Measurements from ENCODE around the gene HADH.

DNA sequence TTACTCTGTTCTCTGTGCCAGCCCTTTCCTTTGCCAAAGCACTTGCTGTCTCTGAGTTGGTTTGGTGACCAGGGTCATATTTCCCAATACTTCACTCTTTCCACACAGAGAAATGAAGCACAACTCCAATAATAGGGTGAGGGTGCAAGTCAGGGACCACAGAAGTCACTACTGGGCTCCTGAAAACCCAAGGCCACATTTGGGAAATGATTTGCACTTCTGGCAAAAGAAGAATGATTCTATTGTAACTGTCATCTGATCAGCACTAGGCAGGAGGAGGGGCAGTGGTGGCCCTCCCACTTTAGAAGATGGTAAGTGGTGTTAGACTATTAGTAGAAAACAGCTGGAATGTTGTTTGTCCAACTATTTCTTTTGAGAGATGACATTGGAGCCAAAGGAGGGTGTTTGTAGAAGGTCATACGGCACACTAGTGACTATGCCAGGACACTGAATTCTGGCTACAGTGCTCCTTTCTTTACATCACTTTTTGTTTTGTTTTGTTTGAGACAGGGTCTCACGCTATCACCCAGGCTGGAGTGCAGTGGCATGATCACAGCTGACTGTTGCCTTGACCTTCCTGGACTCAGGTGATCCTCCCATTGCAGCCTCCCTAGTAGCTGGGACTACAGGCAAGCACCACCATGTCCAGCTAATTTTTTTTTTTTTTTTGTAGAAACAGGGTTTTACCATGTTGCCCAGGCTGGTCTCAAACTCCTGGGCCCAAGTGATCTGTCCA, 10.8 kb upstream of the HADH start:
- TF ChIP-seq CREM (CRISPR knock-in tag; IDR thresholded peaks at IDR 0.05) (no peak), FOXP1 (CRISPR knock-in tag; IDR thresholded peaks at IDR 0.05; ENCODE audit: borderline replicate concordance) (no peak), TP53 (CRISPR knock-in tag; IDR thresholded peaks at IDR 0.05) (no peak), KAT7 (CRISPR knock-in tag; IDR thresholded peaks at IDR 0.05; ENCODE audit: borderline replicate concordance) (no peak), IRF2 (CRISPR knock-in tag; IDR thresholded peaks at IDR 0.05; ENCODE audit: borderline replicate concordance, low read depth) (no peak), ZNF121 (CRISPR knock-in tag; IDR thresholded peaks at IDR 0.05) (no peak), GABPB1 (CRISPR knock-in tag; IDR thresholded peaks at IDR 0.05) (no peak), SP1 (CRISPR knock-in tag; conservative IDR thresholded peaks at IDR 0.05) (no peak), NR1H2 (CRISPR knock-in tag; IDR thresholded peaks at IDR 0.05) (no peak)
- TF ChIP-seq, protein P1, sequence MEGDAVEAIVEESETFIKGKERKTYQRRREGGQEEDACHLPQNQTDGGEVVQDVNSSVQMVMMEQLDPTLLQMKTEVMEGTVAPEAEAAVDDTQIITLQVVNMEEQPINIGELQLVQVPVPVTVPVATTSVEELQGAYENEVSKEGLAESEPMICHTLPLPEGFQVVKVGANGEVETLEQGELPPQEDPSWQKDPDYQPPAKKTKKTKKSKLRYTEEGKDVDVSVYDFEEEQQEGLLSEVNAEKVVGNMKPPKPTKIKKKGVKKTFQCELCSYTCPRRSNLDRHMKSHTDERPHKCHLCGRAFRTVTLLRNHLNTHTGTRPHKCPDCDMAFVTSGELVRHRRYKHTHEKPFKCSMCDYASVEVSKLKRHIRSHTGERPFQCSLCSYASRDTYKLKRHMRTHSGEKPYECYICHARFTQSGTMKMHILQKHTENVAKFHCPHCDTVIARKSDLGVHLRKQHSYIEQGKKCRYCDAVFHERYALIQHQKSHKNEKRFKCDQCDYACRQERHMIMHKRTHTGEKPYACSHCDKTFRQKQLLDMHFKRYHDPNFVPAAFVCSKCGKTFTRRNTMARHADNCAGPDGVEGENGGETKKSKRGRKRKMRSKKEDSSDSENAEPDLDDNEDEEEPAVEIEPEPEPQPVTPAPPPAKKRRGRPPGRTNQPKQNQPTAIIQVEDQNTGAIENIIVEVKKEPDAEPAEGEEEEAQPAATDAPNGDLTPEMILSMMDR (IDR thresholded peaks at IDR 0.05), result no peak
- TF ChIP-seq, protein P2, sequence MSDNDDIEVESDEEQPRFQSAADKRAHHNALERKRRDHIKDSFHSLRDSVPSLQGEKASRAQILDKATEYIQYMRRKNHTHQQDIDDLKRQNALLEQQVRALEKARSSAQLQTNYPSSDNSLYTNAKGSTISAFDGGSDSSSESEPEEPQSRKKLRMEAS (CRISPR knock-in tag; IDR thresholded peaks at IDR 0.05), result no peak
- TF ChIP-seq, protein P3, sequence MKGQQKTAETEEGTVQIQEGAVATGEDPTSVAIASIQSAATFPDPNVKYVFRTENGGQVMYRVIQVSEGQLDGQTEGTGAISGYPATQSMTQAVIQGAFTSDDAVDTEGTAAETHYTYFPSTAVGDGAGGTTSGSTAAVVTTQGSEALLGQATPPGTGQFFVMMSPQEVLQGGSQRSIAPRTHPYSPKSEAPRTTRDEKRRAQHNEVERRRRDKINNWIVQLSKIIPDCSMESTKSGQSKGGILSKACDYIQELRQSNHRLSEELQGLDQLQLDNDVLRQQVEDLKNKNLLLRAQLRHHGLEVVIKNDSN (CRISPR knock-in tag; IDR thresholded peaks at IDR 0.05), result no peak
- TF ChIP-seq, protein P4, sequence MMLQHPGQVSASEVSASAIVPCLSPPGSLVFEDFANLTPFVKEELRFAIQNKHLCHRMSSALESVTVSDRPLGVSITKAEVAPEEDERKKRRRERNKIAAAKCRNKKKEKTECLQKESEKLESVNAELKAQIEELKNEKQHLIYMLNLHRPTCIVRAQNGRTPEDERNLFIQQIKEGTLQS (CRISPR knock-in tag; conservative IDR thresholded peaks at IDR 0.05), result no peak
- TF ChIP-seq, protein P5, sequence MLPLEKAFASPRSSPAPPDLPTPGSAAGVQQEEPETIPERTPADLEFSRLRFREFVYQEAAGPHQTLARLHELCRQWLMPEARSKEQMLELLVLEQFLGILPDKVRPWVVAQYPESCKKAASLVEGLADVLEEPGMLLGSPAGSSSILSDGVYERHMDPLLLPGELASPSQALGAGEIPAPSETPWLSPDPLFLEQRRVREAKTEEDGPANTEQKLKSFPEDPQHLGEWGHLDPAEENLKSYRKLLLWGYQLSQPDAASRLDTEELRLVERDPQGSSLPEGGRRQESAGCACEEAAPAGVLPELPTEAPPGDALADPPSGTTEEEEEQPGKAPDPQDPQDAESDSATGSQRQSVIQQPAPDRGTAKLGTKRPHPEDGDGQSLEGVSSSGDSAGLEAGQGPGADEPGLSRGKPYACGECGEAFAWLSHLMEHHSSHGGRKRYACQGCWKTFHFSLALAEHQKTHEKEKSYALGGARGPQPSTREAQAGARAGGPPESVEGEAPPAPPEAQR (CRISPR knock-in tag; IDR thresholded peaks at IDR 0.05), result no peak
